Cardiac muscle cell (in vitro differentiated cells and primary cell): ENCODE measurements around the gene ATP2B2. TPM values are rescaled to one million over a fixed set of nuclear protein-coding genes. Genes with fewer than 3 reads are reported as not detected.

Source experiments
- DNase-seq, 2 donors: peaks; one replicate each; pipeline versions ENCODE4 v3.0.0 to v3.0.0-alpha.2; 2010 to 2017; ENCODE audit warnings: low read depth in 1 of 2, low spot score in 1 of 2
- H3K27ac ChIP-seq: fragments of 200-600 bp; sonication (generic); 2 replicates; pipeline ENCODE4 v1.5.1; 2016
- H3K27me3 ChIP-seq: fragments of 200-600 bp; sonication (generic); 2 replicates; pipeline ENCODE4 v1.6.0; 2016; ENCODE audit warnings: control low read depth
- H3K36me3 ChIP-seq: fragments of 200-600 bp; sonication (generic); 2 replicates; pipeline ENCODE4 v1.5.1; 2016; ENCODE audit warnings: control low read depth
- H3K4me1 ChIP-seq: fragments of 200-600 bp; sonication (generic); 2 replicates; pipeline ENCODE4 v1.8.1; 2017; ENCODE audit warnings: low read depth, mild to moderate bottlenecking, mixed run types
- H3K4me3 ChIP-seq: fragments of 200-600 bp; sonication (generic); 2 replicates; pipeline ENCODE4 v1.5.1; 2016; ENCODE audit warnings: mild to moderate bottlenecking
- H3K9me3 ChIP-seq: fragments of 200-600 bp; sonication (generic); 2 replicates; pipeline ENCODE4 v1.5.1; 2017; ENCODE audit warnings: low read depth, mild to moderate bottlenecking, control low read depth
- CTCF ChIP-seq: IDR thresholded peaks from 2 replicates; pipeline ENCODE4 v1.5.1; 2012; ENCODE audit warnings: low read depth, mild to moderate bottlenecking, low read length
- polyA plus RNA-seq: library from polyadenylated mRNA; unstranded; fragments of >200 nt; fragmentation: Nextera tagmentation; extraction: Ambion mirVana; gene quantifications from 2 replicates; pipeline ENCODE4 v1.2.1, GENCODE V29; 2016
- total RNA-seq: library from RNA; depleted of rRNA; stranded (reverse); fragments of >200 nt; gene quantifications from 2 replicates; pipeline ENCODE4 v1.2.3, GENCODE V29; 2016

The ATP2B2 gene
- total and polyA plus RNA-seq, 2 experiments from 2014 or later = 0.22 to 0.77 TPM

DNA sequence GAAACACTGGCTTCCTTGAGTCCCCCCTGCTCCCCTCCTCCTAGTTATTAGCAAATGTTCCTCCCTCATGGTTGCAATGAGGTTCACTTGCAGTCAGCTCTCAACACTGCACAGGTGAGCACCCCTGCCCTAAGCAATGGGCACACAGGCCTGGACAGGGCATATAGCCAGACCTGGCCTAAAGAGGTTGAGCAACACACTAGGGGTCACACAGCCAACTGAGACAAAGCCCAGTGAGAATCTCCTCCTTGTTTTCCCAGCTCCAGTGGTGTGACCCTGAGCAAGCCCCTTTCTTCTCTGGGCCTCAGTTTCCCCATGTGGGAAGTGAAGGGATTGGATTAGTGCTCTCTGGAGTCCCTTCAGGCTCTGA lies 49.9 kb downstream of the ATP2B2 start:
- H3K4me1 ChIP-seq = no peaks in the 10 kb centered on the region
- TF ChIP-seq CTCF = no peak
- H3K4me3 ChIP-seq = no peak overlapping the region
- H3K27ac ChIP-seq = no peak overlapping the region
- no peaks in the 10 kb centered on the region for H3K9me3 ChIP-seq
- H3K36me3 ChIP-seq = no peaks in the 10 kb centered on the region
- peaks cover 16% of the 10 kb centered on the region for H3K27me3 ChIP-seq
- no peak for DNase-seq

DNA sequence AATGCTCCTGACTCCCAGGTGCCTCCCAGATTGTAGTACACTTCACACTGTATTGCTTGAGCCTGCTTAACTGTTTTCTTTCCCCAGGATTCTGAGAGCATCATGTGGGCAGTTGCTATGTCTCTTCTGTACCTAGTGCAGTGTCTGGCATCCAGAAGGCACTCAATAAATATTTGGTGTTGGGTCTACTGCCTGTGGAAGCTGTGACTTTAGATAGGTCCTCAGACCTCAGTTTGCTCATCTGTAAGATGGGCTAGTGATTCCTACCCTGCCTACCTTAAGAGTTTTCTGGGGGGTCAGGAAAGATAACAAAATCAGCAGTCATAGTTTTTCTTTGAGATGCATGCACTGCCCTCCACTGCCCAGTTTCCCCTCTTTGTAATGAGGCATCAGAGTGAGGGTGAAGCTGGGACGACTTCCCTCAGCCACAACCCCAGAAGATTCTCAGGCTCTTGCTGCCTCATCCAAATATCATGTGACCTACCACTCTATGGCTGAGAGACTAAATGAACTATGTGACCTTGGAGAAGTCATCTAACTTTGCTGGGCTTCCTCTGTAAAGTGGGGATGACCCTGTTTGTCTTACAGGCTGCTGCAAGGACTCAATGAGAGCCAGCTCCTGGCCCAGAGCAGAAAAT lies 50.4 kb downstream of the ATP2B2 start:
- no peaks in the 10 kb centered on the region for H3K4me1 ChIP-seq
- H3K9me3 ChIP-seq = no peaks in the 10 kb centered on the region
- peaks cover 16% of the 10 kb centered on the region for H3K27me3 ChIP-seq
- H3K4me3 ChIP-seq = no peak overlapping the region
- no peak for DNase-seq
- no peaks in the 10 kb centered on the region for H3K36me3 ChIP-seq
- no peak for TF ChIP-seq CTCF
- H3K27ac ChIP-seq = no peak overlapping the region

DNA sequence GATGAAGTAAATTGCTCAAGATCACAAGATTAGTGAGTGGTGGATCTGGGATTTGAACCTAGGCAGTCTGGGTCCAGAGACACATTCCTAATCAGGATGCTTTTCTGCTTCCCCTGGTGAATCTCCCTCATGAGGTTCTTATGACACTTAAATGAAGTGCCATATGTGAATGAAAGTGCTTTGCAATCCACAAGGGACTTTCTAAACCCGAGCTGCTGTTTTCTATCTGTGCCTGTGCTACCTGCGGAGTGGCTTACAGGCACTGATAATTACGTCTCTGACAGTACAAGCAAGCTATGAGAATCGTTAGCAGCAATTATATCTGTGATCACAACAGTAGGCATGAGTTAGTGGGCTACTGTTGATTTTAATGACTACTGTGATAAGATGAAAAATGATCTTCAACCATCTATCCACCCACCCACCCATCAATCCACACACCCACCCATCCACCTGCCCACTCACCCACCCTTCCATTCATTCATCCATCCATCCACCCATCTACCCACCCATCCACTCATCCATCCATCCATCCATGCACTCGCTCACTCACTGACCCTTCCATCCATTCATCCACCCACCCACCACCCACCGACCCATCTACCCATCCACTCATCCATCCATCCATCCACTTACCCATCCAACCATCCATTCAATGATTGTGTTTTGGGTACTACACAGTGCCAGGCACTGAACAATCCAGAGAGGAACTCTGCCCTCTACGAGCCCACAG lies 51.8 kb downstream of the ATP2B2 start:
- H3K4me3 ChIP-seq = no peak overlapping the region
- no peak overlapping the region for H3K27ac ChIP-seq
- no peaks in the 10 kb centered on the region for H3K4me1 ChIP-seq
- no peaks in the 10 kb centered on the region for H3K9me3 ChIP-seq
- TF ChIP-seq CTCF = no peak
- DNase-seq = no peak
- H3K27me3 ChIP-seq = peaks cover 16% of the 10 kb centered on the region
- no peaks in the 10 kb centered on the region for H3K36me3 ChIP-seq

GRCh38 chr3:10450494-10451440 lies 54.6 kb downstream of the ATP2B2 start:
- no peak overlapping the region for H3K27ac ChIP-seq
- H3K4me1 ChIP-seq = no peaks in the 10 kb centered on the region
- H3K36me3 ChIP-seq = no peaks in the 10 kb centered on the region
- peaks cover 25% of the 10 kb centered on the region for H3K27me3 ChIP-seq
- peak in 1 of 2 donors; percentile 52 for DNase-seq
- no peak for TF ChIP-seq CTCF
- no peak overlapping the region for H3K4me3 ChIP-seq
- no peaks in the 10 kb centered on the region for H3K9me3 ChIP-seq

DNA sequence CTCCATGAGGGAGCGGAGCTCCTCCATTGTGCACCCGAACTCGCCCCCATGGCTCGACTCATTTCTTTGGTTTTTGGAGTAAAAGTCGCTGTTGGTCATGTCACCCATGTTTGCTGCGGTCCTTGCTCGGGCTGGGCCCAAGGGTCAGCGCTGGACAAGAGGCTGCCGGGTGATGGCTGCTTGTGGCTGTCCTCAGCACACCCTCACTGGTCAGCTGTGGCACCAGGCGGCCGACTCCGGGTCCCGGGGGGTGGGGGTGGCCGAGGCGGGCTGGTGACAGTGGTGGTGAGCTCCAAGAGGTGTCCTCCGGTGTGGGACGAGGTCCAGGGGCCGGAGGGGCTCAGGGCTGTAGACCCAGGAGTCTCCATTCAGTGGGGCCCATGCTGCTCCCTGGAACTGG lies 56.0 kb downstream of the ATP2B2 start:
- H3K27me3 ChIP-seq = peaks cover 25% of the 10 kb centered on the region
- H3K36me3 ChIP-seq = no peaks in the 10 kb centered on the region
- no peak for DNase-seq
- no peaks in the 10 kb centered on the region for H3K4me1 ChIP-seq
- H3K9me3 ChIP-seq = no peaks in the 10 kb centered on the region
- H3K27ac ChIP-seq = no peak overlapping the region
- TF ChIP-seq CTCF = no peak
- no peak overlapping the region for H3K4me3 ChIP-seq
